Mesothelial cell of epicardium (in vitro differentiated cells): Measurements from ENCODE around the gene CACNA1H. TPM values are rescaled to one million over a fixed set of nuclear protein-coding genes. Genes with fewer than 3 reads are reported as not detected.

Experiments used
- DNase-seq, 2 experiments: peaks; one replicate each; pipeline ENCODE4 v3.0.0; 2021; ENCODE audit warnings: low spot score in 2 of 2; ENCODE audit not compliant: unreplicated experiment in 2 of 2
- H3K27ac Mint-ChIP-seq: 2 replicates; pipeline ENCODE4 v1.8.0; 2021; ENCODE audit warnings: mixed read lengths
- H3K27me3 Mint-ChIP-seq: 2 replicates; pipeline ENCODE4 v1.8.0; 2021; ENCODE audit warnings: low read depth, mixed read lengths
- H3K36me3 Mint-ChIP-seq: 2 replicates; pipeline ENCODE4 v1.8.0; 2021; ENCODE audit warnings: mixed read lengths
- H3K4me1 Mint-ChIP-seq: 2 replicates; pipeline ENCODE4 v1.8.0; 2021; ENCODE audit warnings: mixed read lengths
- H3K4me3 Mint-ChIP-seq: 2 replicates; pipeline ENCODE4 v1.8.0; 2021; ENCODE audit warnings: mild to moderate bottlenecking, moderate library complexity, mixed read lengths
- H3K9me3 Mint-ChIP-seq: 2 replicates; pipeline ENCODE4 v1.8.0; 2021; ENCODE audit warnings: mixed read lengths
- CTCF ChIP-seq: fragments of 200-600 bp; sonication (generic); IDR thresholded peaks from one replicate; pipeline ENCODE4 v1.5.0; 2021; ENCODE audit warnings: antibody characterized with exemption; ENCODE audit not compliant: unreplicated experiment
- total RNA-seq: library from RNA; stranded (reverse); gene quantifications from 3 replicates; pipeline ENCODE4 v1.2.1, GENCODE V29; 2021

The CACNA1H gene
- total RNA-seq, 1 donor from 2014 or later, result 41.8 TPM

DNA sequence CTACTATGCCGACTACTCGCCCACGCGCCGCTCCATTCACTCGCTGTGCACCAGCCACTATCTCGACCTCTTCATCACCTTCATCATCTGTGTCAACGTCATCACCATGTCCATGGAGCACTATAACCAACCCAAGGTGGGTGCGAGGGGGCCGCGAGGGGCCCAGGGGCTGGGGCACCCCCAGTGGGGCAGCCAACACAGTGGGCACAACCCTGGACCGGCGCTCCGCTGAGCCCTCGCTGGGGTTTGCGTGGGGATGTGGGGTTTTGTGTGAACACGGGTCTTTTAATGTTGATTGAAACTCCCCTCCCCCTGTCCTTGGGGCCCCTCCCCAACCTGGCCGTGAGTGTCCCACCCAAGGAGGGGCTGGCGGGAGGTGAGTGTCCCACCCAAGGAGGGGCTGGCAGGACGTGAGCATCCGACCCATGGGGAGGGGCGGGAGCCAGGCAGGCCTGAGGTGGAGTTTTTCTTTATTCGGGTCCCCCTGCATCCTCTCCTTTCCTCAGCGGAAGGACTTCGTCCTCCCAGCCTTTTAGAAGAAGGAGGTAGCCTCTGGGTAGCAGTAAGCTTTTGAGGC is 61.0 kb downstream of the CACNA1H start:
- no peaks in the 10 kb centered on the region for H3K27me3 Mint-ChIP-seq
- no peak for DNase-seq
- no peaks in the 10 kb centered on the region for H3K36me3 Mint-ChIP-seq
- no peak overlapping the region for H3K4me3 Mint-ChIP-seq
- no peaks in the 10 kb centered on the region for H3K4me1 Mint-ChIP-seq
- no peak overlapping the region for H3K27ac Mint-ChIP-seq
- no peak for TF ChIP-seq CTCF
- H3K9me3 Mint-ChIP-seq, result no peaks in the 10 kb centered on the region

DNA sequence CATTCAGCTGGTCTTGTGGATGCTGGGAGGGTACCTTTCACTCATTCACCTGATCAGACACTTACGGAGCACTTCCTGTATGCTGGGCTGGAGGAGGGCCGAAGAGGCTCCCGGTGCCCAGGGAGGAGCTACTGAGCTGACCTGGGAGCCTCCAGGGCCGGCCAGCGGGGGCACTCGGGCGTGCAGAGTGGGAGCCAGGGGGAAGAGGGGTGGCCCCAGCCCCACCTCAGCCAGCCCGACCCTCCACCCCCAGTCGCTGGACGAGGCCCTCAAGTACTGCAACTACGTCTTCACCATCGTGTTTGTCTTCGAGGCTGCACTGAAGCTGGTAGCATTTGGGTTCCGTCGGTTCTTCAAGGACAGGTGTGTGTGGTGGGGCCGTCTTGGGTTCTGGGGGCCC is 61.8 kb downstream of the CACNA1H start:
- H3K27me3 Mint-ChIP-seq, result no peaks in the 10 kb centered on the region
- no peak overlapping the region for H3K27ac Mint-ChIP-seq
- H3K4me1 Mint-ChIP-seq, result no peaks in the 10 kb centered on the region
- no peaks in the 10 kb centered on the region for H3K36me3 Mint-ChIP-seq
- no peaks in the 10 kb centered on the region for H3K9me3 Mint-ChIP-seq
- no peak for TF ChIP-seq CTCF
- no peak overlapping the region for H3K4me3 Mint-ChIP-seq
- DNase-seq, result no peak

DNA sequence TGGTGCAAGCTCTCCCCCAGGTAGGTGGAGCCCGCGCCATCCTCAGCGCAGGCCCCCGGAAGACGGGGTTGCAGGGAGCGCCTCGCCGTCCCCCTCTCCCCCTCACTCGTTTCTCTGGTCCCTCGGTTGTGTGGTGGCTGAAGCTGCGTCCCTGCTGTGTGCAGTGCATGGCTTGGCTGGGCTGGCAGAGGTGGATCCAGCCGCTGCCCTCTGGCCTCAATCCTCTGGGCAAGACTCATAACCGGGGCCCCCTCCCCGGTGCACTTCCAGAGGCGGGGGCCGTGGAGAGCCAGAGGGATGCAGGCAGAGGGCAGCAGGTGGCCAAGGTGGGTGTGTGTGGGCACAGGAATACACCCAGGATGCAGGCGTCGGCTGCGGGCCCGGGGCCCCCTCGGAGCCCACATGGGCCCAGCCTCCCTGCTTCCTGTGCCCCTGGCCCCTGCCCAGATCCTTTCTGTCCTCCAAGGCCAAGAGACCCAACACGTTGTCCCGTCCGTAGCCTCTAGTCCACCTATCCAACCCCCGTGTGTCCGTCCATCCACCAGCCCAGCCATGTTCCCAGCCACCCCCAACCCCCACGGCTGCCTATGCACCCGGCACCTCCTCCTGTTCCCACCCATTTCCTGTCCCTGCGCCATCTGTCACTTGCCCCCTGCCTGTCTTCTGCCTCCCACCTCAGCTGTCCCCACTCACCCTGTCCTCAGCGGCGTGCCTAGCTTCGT is 62.8 kb downstream of the CACNA1H start:
- H3K27ac Mint-ChIP-seq, result no peak overlapping the region
- H3K9me3 Mint-ChIP-seq, result no peaks in the 10 kb centered on the region
- DNase-seq, result no peak
- H3K27me3 Mint-ChIP-seq, result no peaks in the 10 kb centered on the region
- no peaks in the 10 kb centered on the region for H3K4me1 Mint-ChIP-seq
- no peak overlapping the region for H3K4me3 Mint-ChIP-seq
- TF ChIP-seq CTCF, result no peak
- H3K36me3 Mint-ChIP-seq, result no peaks in the 10 kb centered on the region

DNA sequence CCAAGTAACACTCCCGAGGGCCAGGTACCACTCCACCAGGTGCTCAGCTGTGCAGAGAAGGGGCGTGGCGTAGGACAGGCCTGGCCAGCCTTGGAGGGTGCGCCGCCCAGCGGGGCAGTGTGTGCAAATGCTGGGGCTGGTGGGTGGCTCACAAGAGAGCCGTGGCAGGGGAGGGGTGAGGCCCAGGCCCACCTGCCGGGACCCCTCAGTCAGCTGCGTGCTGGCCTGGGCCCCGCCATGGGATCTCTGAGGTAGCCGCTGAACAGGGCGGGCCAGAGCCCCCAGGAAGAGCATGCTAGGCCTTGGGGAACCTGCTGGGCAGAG is 63.4 kb downstream of the CACNA1H start:
- no peak for TF ChIP-seq CTCF
- no peak for DNase-seq
- H3K27me3 Mint-ChIP-seq, result no peaks in the 10 kb centered on the region
- H3K9me3 Mint-ChIP-seq, result no peaks in the 10 kb centered on the region
- H3K27ac Mint-ChIP-seq, result no peak overlapping the region
- no peaks in the 10 kb centered on the region for H3K4me1 Mint-ChIP-seq
- H3K4me3 Mint-ChIP-seq, result no peak overlapping the region
- H3K36me3 Mint-ChIP-seq, result no peaks in the 10 kb centered on the region

GRCh38 chr16:1216681-1217400 is 63.9 kb downstream of the CACNA1H start:
- Mint-ChIP-seq H3K4me1 (no peaks in the 10 kb centered on the region), H3K4me3 (no peak overlapping the region), H3K27me3 (no peaks in the 10 kb centered on the region), H3K9me3 (no peaks in the 10 kb centered on the region), H3K27ac (no peak overlapping the region), H3K36me3 (no peaks in the 10 kb centered on the region)
- no peak for TF ChIP-seq CTCF
- no peak for DNase-seq
